Breast epithelium (tissue), 3 donors: ENCODE measurements around the gene ACAA1.

Source experiments
- CTCF ChIP-seq, 3 donors: fragments of 450-650 bp; IDR thresholded peaks; one replicate each; pipeline ENCODE4 v1.5.1; 2016 to 2017; ENCODE audit warnings: antibody characterized with exemption in 3 of 3, mild to moderate bottlenecking in 3 of 3, moderate library complexity in 3 of 3
- POLR2AphosphoS5 ChIP-seq, 3 donors: sonication (generic); formaldehyde crosslinking; IDR thresholded peaks; one replicate each; pipeline ENCODE4 v1.6.1; 2017; ENCODE audit warnings: antibody characterized with exemption in 3 of 3

GRCh38 chr3:38116471-38117162, 20.3 kb downstream of the ACAA1 start:
- TF ChIP-seq POLR2AphosphoS5 (IDR thresholded peaks at IDR 0.05) (no peak), CTCF (IDR thresholded peaks at IDR 0.05) (no peak)
